GM23248 (cell line): ENCODE data around the gene NDC80.

Source experiments
- EZH2 ChIP-seq: fragments of 200-600 bp; sonication (generic); IDR thresholded peaks from 2 replicates; pipeline ENCODE4 v1.6.1; 2018; ENCODE audit warnings: antibody characterized with exemption, mild to moderate bottlenecking; ENCODE audit not compliant: insufficient read depth, poor library complexity, severe bottlenecking
- EZH2phosphoT487 ChIP-seq: fragments of 200-600 bp; sonication (generic); IDR thresholded peaks from 2 replicates; pipeline ENCODE4 v1.6.1; 2018; ENCODE audit warnings: antibody characterized with exemption, moderate library complexity, mild to moderate bottlenecking, low read depth; ENCODE audit not compliant: insufficient read depth

GRCh38 chr18:2522112-2522511 lies 49.2 kb upstream of the NDC80 start:
- TF ChIP-seq EZH2 (no peak), EZH2phosphoT487 (no peak)
